Astrocyte of the cerebellum (primary cell): ENCODE results near the gene MYH9.

Experiments used
- DNase-seq: peaks from one replicate; pipeline ENCODE4 v3.0.0-alpha.2; 2011; ENCODE audit warnings: low read depth
- H3K4me3 ChIP-seq: 2 replicates; pipeline ENCODE4 v1.5.1; 2011; ENCODE audit warnings: mild to moderate bottlenecking, low read depth, low read length, moderate library complexity
- in situ Hi-C: cut with HindIII; loops from 2 replicates; pipeline ENCODE4 v1.10.0; 2017; ENCODE audit warnings: low sequenced_read_pairs
- TF ChIP-seq, protein P1 (sequence below): IDR thresholded peaks from 2 replicates; pipeline ENCODE4 v1.5.1; 2012; ENCODE audit warnings: low read length, low read depth, moderate library complexity, mild to moderate bottlenecking; ENCODE audit errors: missing control alignments

Gene MYH9

DNA sequence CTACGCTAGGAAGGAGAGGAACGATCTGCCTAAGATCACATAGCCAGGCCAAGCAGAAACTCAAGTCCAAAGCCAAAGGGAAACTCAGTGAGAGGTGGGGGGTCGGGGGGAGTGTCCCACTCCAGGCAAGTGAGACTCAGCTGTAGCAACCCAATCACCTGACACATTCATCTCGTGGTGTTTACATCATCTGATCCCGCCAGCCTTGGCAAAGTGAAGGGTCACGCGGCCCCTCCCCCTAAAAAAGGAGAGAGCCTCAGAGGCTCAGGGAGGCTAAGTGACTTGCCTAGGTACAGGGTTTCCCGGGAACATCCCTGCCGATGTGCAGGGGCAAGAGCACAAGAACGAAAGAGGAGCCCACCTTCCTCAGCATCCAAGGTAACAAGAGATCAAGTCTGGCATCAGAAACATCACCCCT lies 21.5 kb downstream of the MYH9 start:
- TF ChIP-seq, protein P1, sequence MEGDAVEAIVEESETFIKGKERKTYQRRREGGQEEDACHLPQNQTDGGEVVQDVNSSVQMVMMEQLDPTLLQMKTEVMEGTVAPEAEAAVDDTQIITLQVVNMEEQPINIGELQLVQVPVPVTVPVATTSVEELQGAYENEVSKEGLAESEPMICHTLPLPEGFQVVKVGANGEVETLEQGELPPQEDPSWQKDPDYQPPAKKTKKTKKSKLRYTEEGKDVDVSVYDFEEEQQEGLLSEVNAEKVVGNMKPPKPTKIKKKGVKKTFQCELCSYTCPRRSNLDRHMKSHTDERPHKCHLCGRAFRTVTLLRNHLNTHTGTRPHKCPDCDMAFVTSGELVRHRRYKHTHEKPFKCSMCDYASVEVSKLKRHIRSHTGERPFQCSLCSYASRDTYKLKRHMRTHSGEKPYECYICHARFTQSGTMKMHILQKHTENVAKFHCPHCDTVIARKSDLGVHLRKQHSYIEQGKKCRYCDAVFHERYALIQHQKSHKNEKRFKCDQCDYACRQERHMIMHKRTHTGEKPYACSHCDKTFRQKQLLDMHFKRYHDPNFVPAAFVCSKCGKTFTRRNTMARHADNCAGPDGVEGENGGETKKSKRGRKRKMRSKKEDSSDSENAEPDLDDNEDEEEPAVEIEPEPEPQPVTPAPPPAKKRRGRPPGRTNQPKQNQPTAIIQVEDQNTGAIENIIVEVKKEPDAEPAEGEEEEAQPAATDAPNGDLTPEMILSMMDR = no peak
- H3K4me3 ChIP-seq = no peak overlapping the region
- in situ Hi-C loops = loop anchor here (5.0 to 10.0 kb wide), 2 partner anchors 76 to 99 kb away; no protein-coding TSS in a partner anchor
- no peak for DNase-seq

DNA sequence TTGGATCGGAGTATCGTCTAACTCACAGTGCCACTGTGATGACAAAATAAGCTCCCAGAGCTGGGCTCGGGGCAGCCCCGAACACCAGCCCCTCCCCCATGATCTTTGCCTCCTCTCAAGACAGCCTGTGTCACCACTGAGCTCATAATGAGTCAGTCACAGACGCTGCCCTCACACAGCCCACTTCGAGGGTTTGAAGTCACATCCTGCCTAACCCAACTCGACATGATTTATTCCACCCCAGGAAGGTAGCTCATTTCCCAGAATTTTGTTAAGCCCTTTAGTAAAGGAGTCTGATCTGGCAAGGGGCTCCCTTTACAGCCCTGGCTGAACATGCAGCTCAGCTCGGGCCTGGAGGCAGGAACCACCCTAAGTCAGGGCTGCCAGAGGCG lies 22.8 kb downstream of the MYH9 start:
- TF ChIP-seq, protein P1 = no peak
- H3K4me3 ChIP-seq = no peak overlapping the region
- in situ Hi-C loops = loop anchor here (5.0 to 10.0 kb wide), 2 partner anchors 77 to 100 kb away; no protein-coding TSS in a partner anchor
- peak; percentile 65 for DNase-seq

DNA sequence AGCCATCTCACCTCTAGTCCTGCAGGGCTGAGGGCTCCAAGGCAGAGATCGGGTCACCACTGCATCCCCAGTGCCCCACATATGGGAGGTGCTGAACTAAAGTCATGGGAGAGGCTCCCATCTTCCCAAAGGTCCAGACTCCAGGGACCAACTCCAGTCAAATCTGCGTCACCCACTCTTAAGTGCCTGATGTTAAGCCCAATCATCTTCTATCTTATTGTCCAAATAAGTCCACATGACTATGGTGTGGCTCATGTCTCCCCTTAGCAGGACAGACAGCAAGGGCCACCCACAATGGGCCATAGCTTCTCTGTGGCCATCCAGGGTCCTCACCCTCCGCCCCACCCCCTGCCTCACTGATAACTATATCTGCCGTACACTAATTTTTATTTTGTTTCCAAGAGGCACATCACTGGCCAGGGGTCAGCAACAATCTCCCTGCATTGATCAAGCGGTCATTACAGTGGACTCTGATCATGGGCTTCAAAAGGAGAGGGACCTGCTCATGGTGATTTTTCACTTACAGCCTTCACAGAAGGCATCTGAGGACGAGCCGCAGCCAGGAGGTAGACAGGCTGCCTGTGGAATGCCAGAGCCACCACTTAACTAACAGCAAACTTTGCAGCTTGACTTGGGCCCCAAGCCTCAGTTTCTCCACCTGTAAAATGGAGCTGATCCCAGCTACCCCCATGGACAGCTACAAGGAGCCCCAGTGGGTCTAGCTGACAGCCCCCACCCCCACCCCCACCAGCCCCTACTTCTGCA lies 23.3 kb downstream of the MYH9 start:
- TF ChIP-seq, protein P1 = no peak
- DNase-seq = no peak
- in situ Hi-C loops = loop anchor here (5.0 to 10.0 kb wide), 2 partner anchors 78 to 100 kb away; no protein-coding TSS in a partner anchor
- no peak overlapping the region for H3K4me3 ChIP-seq

DNA sequence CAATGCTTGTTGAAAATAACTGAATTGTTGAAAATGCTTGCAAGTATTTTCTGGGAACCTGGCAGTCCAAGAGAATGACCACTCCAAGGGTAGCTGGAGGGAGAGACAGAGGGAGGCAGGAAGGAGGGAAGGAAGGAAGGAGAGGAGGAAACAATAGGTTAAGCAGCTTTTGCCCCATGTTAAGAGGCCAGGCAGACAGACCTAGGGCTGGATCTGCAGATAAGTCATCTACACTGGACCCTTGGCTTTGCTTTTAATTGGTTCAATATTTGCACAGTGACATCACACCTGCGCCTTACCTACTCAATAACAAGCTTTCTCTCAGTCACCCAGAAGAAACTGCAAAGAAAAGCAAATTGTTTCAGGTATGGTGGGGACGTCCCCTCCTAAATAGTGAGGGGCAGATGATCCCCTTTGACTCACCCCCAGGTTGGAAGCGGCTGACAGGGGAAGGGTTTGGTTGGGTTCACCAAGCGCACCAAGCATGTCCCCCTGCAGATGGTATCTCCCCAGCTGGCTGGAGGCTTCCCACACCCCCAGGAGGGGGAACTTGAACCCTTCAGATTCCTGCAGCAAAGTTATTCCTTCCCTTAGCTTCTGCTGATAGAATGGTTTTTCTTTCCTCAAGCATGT lies 24.3 kb downstream of the MYH9 start:
- DNase-seq = no peak
- in situ Hi-C loops = loop anchor here (10.0 kb wide), 1 partner anchor 101 kb away; no protein-coding TSS in a partner anchor
- H3K4me3 ChIP-seq = no peak overlapping the region
- TF ChIP-seq, protein P1 = no peak

DNA sequence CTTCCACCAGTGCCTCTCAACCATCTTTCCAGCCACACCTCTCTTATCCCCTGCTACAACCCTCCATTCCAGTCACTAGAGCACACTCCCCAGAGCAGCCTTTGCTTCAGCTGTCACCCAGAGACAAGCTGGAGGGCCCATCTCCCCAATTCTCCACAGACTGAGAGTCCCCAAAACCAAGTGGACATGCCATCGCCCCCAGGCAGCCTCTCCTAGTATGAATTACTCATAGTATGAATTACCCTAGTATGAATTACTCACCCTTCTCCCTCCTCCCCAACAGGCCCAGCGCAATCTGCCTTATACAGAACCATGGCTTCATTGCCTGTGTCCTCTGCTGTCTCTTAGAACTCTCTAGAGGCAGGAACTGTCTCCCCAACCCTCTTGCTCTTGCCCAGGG lies 24.8 kb downstream of the MYH9 start:
- DNase-seq = no peak
- TF ChIP-seq, protein P1 = no peak
- in situ Hi-C loops = loop anchor here (10.0 kb wide), 1 partner anchor 102 kb away; no protein-coding TSS in a partner anchor
- H3K4me3 ChIP-seq = no peak overlapping the region

DNA sequence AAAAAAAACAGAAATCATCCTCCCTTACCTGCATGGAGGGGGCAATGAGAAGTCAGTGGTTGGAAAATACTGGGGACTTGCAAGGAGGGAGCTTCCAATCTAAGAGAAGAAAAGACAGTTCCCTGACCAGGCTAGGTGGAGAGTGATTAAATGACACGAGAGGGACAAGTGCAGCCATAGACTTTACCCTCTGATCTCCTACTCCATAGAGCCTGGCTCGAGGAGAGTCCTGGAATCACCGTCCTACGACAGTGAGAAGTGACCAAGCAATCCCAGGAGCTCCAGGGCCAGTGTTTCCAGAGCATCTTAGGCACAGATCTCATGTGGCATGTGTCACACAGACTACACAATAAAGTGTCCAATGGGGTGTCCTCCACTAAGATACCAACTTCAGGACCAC lies 25.7 kb downstream of the MYH9 start:
- DNase-seq = no peak
- in situ Hi-C loops = loop anchor here (10.0 kb wide), 1 partner anchor 103 kb away; no protein-coding TSS in a partner anchor
- TF ChIP-seq, protein P1 = no peak
- no peak overlapping the region for H3K4me3 ChIP-seq
